CD1c-positive myeloid dendritic cell (primary cell): ENCODE results near the gene PRPF6.

ENCODE experiments used
- DNase-seq: peaks from one replicate; pipeline ENCODE4 v3.0.0-alpha.2; 2016; ENCODE audit errors: extremely low spot score

Gene PRPF6

GRCh38 chr20:64035933-64036345 is 55.0 kb downstream of the PRPF6 start, which contains the start of gene C20orf204:
Gene C20orf204 (plus strand): TSS chr20:64036182. CDS start chr20:64036324, 142 bp downstream.
- DNase-seq, result no peak

- no peak for DNase-seq
These were observed 55.6 kb downstream of the PRPF6 start for GRCh38 chr20:64036346-64037198.

- DNase-seq, result no peak
These were observed 56.2 kb downstream of the PRPF6 start for GRCh38 chr20:64037199-64037497.

GRCh38 chr20:64037498-64038213 is 56.7 kb downstream of the PRPF6 start:
- DNase-seq, result no peak

- no peak for DNase-seq
These were observed 57.3 kb downstream of the PRPF6 start for GRCh38 chr20:64038224-64038564.

GRCh38 chr20:64038565-64039292 is 57.8 kb downstream of the PRPF6 start:
- peak; percentile 73 for DNase-seq

GRCh38 chr20:64039293-64040160 is 58.6 kb downstream of the PRPF6 start:
- DNase-seq, result no peak

GRCh38 chr20:64040231-64041039 is 59.5 kb downstream of the PRPF6 start:
- no peak for DNase-seq

- DNase-seq, result no peak
These were observed 60.3 kb downstream of the PRPF6 start for GRCh38 chr20:64041040-64041780.

GRCh38 chr20:64041781-64042053 is 60.8 kb downstream of the PRPF6 start:
- no peak for DNase-seq

GRCh38 chr20:64042054-64042781 is 61.3 kb downstream of the PRPF6 start:
- DNase-seq, result peak; percentile 24

GRCh38 chr20:64043768-64044167 is 62.8 kb downstream of the PRPF6 start:
- no peak for DNase-seq

GRCh38 chr20:64044484-64045247 is 63.7 kb downstream of the PRPF6 start:
- no peak for DNase-seq

- no peak for DNase-seq
These were observed 64.5 kb downstream of the PRPF6 start for GRCh38 chr20:64045346-64046011.

- no peak for DNase-seq
These were observed 66.1 kb downstream of the PRPF6 start for GRCh38 chr20:64047046-64047389.

GRCh38 chr20:64047968-64048401 is 67.1 kb downstream of the PRPF6 start:
- DNase-seq, result no peak

GRCh38 chr20:64048402-64049044 is 67.6 kb downstream of the PRPF6 start:
- DNase-seq, result no peak
